ENCODE data around the gene FUT1. TPM values are rescaled to one million over a fixed set of nuclear protein-coding genes. Genes with fewer than 3 reads are reported as not detected.
A peak's percentile ranks its signal among the peaks of the same experiment; 100 is the strongest.

Gene FUT1
- total and polyA plus RNA-seq, 9 of the 15 experiments (the other 6 are each of a cell fraction or from before 2014, with no cell fraction given): 2.3 to 18.5 (median 8.8) TPM

- TF ChIP-seq ZNF592 (IDR thresholded peaks at IDR 0.05): 0 out of 2 replicates have a peak, but pooled peaks have one; percentile 39
- peak; percentile 94 for TF ChIP-seq CEBPG (CRISPR knock-in tag; IDR thresholded peaks at IDR 0.05)
- peak; percentile 59 to 85 for TF ChIP-seq CEBPG (tag; conservative IDR thresholded peaks at IDR 0.05 in 1 of 2, IDR thresholded peaks at IDR 0.05 in 1 of 2)
- TF ChIP-seq EP300 (IDR thresholded peaks at IDR 0.05; ENCODE audit: low read length): peak; percentile 41; the same call in 1 of the 2 replicates
- no peak for TF ChIP-seq ADNP (tag; IDR thresholded peaks at IDR 0.05)
- peak; percentile 4; the same call in 1 of the 2 replicates for TF ChIP-seq ZBTB7A (IDR thresholded peaks at IDR 0.05; ENCODE audit: borderline replicate concordance, control insufficient read depth, low read depth, low read length)
- no peak for TF ChIP-seq TRIM25 (IDR thresholded peaks at IDR 0.05; ENCODE audit: borderline replicate concordance)
- peak; percentile 61 for TF ChIP-seq HDAC2 (IDR thresholded peaks at IDR 0.05)
- TF ChIP-seq ZNF696 (CRISPR knock-in tag; conservative IDR thresholded peaks at IDR 0.05): no peak
- TF ChIP-seq TFAP4 (CRISPR knock-in tag; IDR thresholded peaks at IDR 0.05; ENCODE audit: borderline replicate concordance): peak; percentile 43; the same call in 1 of the 2 replicates
- no peak for TF ChIP-seq TFAM (CRISPR knock-in tag; conservative IDR thresholded peaks at IDR 0.05)
- TF ChIP-seq MAZ (CRISPR knock-in tag; conservative IDR thresholded peaks at IDR 0.05 in 1 of 2, IDR thresholded peaks at IDR 0.05 in 1 of 2): peak in 1 of 2 experiments; percentile 45; a peak in 1 of 4 replicates
- no peak for TF ChIP-seq ETS1 (conservative IDR thresholded peaks at IDR 0.05; ENCODE audit: control insufficient read depth, low read depth, low read length)
- TF ChIP-seq SREBF1 (IDR thresholded peaks at IDR 0.05; ENCODE audit: borderline replicate concordance, low read depth, low read length): no peak
- no peak for TF ChIP-seq ETV5 (CRISPR knock-in tag; IDR thresholded peaks at IDR 0.05; ENCODE audit: low read depth)
- peak; percentile 40; the same call in 1 of the 2 replicates for TF ChIP-seq L3MBTL2 (IDR thresholded peaks at IDR 0.05)
- TF ChIP-seq ZNF398 (CRISPR knock-in tag; IDR thresholded peaks at IDR 0.05): no peak
Measured at GRCh38 chr19:48755084-48755641, 2.7 kb upstream of the FUT1 start, which contains the start of gene FGF21 (continued).

Data from K562 (cell line).